ENCODE results near the gene PPP1R37.

Gene PPP1R37

GRCh38 chr19:45172173-45172572 lies 79.2 kb downstream of the PPP1R37 start:
- no peak overlapping the region for H3K4me3 ChIP-seq (ENCODE audit: low read depth, low read length)
- no peak for DNase-seq (ENCODE audit: low read depth, low spot score)

GRCh38 chr19:45172611-45173208 lies 79.7 kb downstream of the PPP1R37 start:
- H3K4me3 ChIP-seq (ENCODE audit: low read depth, low read length): no peak overlapping the region
- in situ Hi-C loops (cut with HindIII; ENCODE audit: low sequenced_read_pairs): no loop called here
- TF ChIP-seq CTCF (IDR thresholded peaks at IDR 0.05; ENCODE audit: low read depth, low read length): no peak
- DNase-seq (ENCODE audit: low read depth, low spot score): no peak

More at GRCh38 chr19:45172173-45172572, 79.2 kb downstream of the PPP1R37 start:
- in situ Hi-C loops (cut with HindIII; ENCODE audit: low sequenced_read_pairs): no loop called here
- no peak for TF ChIP-seq CTCF (IDR thresholded peaks at IDR 0.05; ENCODE audit: low read depth, low read length)

GRCh38 chr19:45173816-45174215 lies 80.8 kb downstream of the PPP1R37 start:
- in situ Hi-C loops (cut with HindIII; ENCODE audit: low sequenced_read_pairs): no loop called here

GRCh38 chr19:45175515-45176345 lies 82.8 kb downstream of the PPP1R37 start:
- TF ChIP-seq CTCF (IDR thresholded peaks at IDR 0.05; ENCODE audit: low read depth, low read length): no peak
- no peak for DNase-seq (ENCODE audit: low read depth, low spot score)
- in situ Hi-C loops (cut with HindIII; ENCODE audit: low sequenced_read_pairs): no loop called here
- H3K4me3 ChIP-seq (ENCODE audit: low read depth, low read length): no peak overlapping the region

More at GRCh38 chr19:45173816-45174215, 80.8 kb downstream of the PPP1R37 start:
- peak; percentile 95 for DNase-seq (ENCODE audit: low read depth, low spot score)
- no peak for TF ChIP-seq CTCF (IDR thresholded peaks at IDR 0.05; ENCODE audit: low read depth, low read length)
- H3K4me3 ChIP-seq (ENCODE audit: low read depth, low read length): no peak overlapping the region

- TF ChIP-seq CTCF (IDR thresholded peaks at IDR 0.05; ENCODE audit: low read depth, low read length): no peak
- DNase-seq (ENCODE audit: low read depth, low spot score): peak; percentile 44
- peak within 1 kb of the TSS; percentile 94 for H3K4me3 ChIP-seq (ENCODE audit: low read depth, low read length)
- in situ Hi-C loops (cut with HindIII; ENCODE audit: low sequenced_read_pairs): no loop called here
Observed at GRCh38 chr19:45177817-45178261, 84.9 kb downstream of the PPP1R37 start, which contains the start of gene TRAPPC6A. TRAPPC6A (minus strand) TSS chr19:45178237; CDS start chr19:45178218, 19 bp downstream.

- peak; percentile 28 for TF ChIP-seq CTCF (IDR thresholded peaks at IDR 0.05; ENCODE audit: low read depth, low read length)
- DNase-seq (ENCODE audit: low read depth, low spot score): peak; percentile 100
- in situ Hi-C loops (cut with HindIII; ENCODE audit: low sequenced_read_pairs): no loop called here
- peak within 1 kb of the TSS; percentile 94 for H3K4me3 ChIP-seq (ENCODE audit: low read depth, low read length)
Observed at GRCh38 chr19:45178262-45179071, 85.5 kb downstream of the PPP1R37 start, which contains the start of gene BLOC1S3. BLOC1S3 (plus strand) TSS chr19:45178784; CDS start chr19:45179297, 513 bp downstream.
